Activated naive CD8-positive, alpha-beta T cell treated with anti-CD3 and anti-CD28 coated beads, Interleukin-2, amount 50 U/mL, for 16 hours (primary cell): ENCODE measurements around the gene STEAP1.
"Not testable (repeated sequence)": the region's sequence is repeated elsewhere in the genome, so short reads cannot be mapped to it uniquely, and the experiment has no call there.

ENCODE experiments used
- DNase-seq: peaks from one replicate; pipeline ENCODE4 v3.0.0-alpha.2; 2020; ENCODE audit warnings: low read depth, low spot score

The STEAP1 gene

DNA sequence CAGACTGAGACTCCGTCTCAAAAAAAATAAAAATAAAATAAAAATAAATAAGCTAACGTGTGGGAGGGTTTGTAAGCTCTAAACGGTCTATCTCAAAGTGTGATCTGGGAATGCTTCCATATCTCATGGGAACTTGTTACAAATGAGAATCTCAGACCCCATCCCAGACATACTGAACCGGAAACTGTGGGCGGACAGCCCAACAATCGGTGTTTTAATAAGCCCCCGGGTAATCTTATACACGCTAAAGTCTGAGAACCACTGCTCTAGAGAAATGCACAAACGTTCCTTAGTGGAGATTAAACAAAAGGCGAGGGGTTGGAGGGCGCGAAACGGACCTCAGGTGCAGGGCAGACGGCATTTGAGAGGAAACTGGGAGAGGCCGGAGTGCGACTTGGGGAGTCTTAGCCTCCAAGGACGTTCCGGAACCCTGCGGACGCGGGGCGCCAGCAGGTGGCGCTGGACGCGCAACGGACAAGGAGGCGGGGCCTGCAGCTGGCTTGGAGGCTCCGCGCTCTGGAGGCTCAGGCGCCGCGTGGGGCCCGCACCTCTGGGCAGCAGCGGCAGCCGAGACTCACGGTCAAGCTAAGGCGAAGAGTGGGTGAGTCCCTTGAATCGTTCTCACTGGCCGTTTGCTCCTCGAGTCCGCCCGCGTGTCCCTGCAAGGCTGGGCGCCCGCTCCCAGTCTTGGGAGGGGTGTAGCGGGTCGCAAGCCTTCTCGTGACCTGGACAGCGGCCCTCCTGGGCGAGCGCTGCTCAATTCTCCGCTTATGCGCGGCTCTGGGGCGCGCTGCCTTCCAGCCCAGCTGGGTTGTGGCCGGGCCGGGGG, at the start of gene STEAP1:
Gene STEAP1, plus strand, starts transcription at position 527 of the 829 bp plus-strand sequence. CDS start 5,320 bp downstream, outside the sequence.
- peak; percentile 66 for DNase-seq

DNA sequence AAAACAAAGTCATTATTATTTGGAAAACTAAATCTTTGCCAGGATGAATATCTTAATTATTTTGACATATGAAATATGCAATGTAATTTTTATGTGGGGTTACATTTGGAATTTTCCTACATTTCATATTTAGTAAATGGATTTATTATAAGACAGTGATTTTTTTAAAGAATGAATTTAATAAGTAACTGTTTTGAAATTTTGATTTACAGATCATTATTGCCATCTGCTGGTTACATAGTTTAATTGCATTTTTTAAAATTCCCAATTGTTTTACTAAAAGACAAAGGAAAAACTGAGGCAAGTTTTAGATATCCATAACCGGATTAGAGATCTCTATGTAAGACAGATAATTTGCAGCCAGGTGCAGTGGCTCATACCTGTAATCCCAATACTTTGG, 39.3 kb upstream of the STEAP1 start:
- DNase-seq, result not testable (repeated sequence)

DNA sequence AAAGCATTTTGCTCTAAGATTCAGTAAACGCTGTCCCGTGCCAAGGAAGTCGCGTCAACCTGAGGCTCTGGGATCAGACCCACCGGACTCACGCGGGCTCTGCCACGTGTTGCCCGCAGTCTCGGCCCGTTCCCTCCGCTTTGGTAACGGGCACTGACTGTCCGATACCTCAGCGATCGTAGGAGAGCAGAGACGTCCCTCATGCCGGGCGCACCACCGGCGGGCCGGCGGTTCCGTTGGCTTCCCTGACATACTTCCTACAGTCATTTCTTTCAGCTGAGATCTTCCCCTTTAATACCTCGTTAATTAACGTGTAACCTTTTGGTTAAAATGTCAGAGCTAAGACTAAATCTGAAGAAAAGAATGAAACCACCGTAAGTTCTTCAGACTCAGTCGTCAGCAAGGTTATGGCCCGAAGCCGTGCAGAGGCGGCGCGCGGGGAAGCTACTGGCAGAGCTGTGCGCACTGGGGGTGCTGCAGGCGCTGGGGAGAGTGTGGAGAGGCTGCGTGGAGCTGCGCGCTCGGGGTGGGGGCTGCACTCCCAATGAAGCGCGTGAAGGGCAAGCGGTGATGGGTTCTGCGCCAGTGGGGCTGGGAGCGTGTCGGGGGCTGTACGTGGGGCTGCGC, 35.6 kb upstream of the STEAP1 start:
- not testable (repeated sequence) for DNase-seq

DNA sequence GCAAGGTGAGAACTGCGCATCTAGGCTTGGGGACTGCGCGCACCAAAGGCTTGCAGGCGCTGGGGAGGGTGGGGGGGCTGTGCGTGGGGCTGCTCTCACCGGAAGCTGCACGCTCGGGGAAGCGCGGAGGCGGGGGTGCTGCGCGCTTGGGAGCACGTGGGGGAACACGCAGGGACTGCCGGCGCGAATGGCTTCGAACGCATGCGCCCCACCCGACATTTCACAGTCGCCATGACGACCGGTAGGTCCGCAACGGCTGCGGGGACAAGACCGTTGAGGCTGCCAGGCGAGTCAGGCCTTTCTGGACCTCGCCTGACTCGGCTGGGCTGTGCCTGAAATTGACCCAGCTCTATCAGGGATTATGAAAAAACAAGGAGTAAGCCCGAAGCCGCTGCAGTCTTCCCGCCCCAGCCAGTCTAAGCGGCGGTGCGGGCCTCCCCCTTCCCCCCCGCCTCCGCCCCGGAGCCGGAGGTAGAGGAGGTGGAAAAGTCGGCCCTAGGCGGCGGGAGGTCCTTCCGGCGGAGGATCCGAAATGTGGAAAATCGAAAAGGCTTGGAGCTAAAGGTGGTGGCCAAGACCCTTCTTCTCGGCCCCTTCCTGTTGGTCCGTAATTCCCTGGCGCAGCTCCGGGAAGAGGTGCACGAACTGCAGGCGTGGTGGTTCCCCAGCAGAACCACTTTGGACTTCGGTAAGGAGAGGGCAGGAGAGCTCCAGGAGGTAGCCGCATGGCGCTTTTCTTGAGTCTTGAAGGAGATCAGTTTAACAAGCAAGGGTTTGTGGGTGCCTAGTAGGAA, 34.9 kb upstream of the STEAP1 start:
- peak; percentile 27 for DNase-seq

DNA sequence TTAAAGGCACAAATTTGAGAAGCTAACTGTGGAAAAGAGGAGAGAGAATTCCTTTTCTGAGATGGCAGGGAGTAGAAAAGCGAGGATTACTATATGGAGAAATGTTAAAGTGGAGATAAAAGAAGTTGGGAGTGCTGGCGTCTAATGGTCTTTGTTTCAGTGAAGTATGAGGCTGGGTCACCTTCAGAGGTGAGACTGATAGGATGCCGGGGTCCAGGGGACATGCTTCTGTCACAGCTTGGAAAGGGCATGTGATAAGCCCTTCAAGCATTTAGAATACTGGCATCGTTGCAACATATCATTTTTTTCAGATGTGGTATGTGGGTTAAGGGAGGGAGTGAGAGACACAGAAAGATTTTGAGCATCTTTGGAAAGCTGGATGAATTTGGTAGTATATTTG, 34.1 kb upstream of the STEAP1 start:
- DNase-seq, result not testable (repeated sequence)

DNA sequence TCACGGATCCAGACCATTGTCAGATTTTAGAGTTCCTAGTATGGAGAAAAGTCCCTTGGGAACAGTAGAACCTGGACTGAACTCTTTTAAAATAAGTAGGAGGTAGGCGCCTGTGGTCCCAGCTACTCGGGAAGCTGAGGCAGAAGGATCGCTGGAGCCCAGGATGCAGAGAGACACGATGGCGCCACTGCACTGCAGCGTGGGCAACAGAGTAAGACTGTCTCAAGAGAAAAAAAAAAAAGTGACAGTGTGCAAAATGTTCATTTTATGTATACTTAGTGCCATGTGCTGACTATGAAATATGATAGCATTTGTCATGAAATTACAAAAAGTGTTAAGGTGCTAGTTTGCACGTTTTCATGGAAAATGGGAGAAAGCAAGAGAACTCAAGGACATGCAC, 22.5 kb upstream of the STEAP1 start:
- not testable (repeated sequence) for DNase-seq

DNA sequence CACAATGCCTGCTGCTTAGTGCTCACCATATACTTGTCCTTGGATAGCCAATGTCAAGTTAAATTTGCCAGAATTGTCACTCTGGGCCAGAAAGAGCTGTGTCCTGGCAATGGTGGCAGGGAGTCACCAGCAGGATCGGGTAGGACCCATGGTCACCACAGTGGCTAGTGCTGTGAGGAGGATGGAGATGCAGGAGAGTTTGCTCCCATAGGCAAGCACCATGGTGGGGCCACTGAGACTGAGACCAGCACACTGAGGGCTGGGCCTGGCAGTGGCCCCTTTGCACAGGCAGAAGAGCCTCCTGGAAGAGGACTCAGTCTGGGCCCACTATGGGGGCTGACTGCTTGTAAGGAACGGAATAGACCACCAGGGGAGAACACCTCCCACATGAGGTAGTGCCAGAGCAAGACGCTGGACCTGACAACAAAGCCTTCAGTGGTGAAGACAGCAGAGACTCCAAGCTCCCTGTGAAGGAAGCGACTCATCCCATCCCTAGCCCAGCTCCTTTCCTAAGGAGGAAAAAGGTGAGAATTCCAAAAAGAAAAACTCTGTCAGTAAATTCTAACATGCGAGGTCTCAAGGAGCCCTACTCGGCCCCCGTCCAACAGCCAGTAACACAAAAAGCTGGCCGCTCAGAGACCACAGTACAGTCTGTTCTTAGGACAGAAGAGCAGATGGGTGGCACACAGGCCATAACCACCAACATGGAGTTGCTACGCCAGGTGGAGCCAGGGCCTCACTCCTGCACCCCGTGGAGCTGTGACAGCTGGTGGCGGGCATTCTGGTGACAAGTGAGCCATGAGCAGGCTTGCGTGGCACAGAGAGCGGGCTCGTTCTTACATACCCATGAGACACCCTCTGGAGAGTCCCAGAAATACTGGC, 6.9 kb upstream of the STEAP1 start:
- DNase-seq, result not testable (repeated sequence)

DNA sequence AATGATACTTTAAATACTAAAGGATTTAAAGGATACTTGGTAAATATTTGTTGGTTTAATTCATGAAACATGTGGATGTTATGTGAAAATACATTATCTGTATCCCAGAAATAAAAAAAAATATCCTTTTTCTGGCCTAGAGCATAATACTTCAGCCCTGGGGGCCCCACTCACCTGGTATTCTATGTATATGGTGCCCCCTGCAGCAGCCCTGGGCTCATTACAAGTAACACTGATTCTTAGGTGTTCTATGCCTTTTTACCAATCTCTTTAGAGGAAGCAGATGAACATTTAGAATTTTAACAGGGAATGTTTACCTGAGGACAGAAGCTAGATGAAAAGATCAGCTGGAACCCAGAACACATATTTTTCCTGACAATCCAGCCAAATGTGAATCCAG, 4.8 kb upstream of the STEAP1 start:
- DNase-seq, result not testable (repeated sequence)

DNA sequence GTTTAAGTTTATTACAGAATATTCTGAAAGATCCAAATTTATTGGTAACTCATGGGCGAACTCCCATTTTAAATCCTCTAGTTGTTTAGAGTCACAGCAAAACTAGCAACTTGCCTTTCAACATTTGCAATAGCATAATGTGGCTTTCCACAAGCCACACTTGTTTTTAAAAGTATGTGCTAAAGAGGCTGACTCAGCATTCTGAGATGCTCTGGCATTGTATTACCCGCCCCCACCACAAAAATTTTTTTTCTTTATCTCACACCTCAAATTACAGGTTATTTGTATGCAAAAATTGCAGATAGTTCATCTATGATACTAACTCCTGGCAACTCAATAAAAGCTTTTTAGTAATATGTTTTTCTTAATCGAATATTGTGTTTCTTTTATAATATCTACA, 2.4 kb upstream of the STEAP1 start:
- DNase-seq, result not testable (repeated sequence)

DNA sequence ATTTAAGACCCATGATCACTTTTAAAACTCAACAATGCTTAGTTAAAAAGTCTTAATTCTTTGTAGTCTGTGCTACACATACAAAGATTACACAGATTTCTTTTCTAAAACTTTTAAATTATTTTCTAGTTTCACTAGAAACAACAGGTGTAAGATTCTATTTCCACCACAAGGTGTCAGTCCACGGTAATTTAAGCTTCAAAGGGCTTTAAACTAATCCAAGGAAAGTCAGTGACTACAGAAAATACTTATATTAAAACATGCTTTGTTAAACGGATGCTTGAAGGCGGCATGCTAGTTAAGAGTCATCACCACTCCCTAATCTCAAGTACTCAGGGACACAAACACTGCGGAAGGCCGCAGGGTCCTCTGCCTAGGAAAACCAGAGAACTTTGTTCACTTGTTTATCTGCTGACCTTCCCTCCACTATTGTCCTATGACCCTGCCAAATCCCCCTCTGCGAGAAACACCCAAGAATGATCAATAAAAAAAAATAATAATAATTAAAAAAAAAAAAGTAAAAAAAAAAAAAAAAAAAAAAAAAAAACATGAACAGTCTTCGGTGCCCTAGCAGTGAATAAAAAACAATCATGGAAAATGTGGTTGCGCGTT, 1.5 kb upstream of the STEAP1 start:
- DNase-seq, result not testable (repeated sequence)

DNA sequence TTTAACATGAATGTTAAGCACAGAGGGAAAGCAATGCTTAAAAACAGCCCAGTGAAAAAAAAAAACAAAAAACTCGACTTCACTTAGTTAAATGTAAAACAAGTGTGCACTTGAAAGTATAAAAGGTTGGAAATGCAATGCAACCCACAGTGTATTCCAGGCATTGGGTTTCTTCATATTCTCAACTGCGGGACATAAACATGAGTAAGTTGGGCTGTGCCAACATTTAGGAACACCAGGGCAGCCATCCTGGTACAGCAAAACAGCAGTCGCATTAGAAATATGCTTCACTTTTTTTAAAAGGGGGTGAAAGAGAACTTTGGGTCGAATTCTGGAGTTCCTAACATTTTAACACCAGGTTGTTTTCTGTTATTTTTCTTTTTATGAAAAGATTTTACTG, 937 bp downstream of the STEAP1 start:
- DNase-seq, result no peak

DNA sequence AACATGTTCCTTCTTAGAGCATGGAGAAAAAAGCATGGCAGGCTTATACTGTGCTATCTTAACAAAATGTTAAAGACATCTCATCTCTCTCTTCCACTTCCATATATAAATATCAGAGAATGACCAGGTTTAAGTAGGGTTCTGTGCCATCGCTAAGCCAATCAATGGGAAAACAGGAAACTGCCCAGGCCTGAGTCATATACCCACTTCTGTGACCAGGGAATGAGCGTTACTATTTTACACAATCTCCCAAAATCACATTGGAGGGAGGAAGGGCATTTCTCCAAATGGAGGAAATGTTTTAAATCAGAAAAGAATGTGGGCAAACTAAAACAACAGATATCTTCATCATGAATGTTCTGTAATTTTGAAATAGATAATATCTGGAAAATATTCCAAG, 3.1 kb downstream of the STEAP1 start:
- not testable (repeated sequence) for DNase-seq

DNA sequence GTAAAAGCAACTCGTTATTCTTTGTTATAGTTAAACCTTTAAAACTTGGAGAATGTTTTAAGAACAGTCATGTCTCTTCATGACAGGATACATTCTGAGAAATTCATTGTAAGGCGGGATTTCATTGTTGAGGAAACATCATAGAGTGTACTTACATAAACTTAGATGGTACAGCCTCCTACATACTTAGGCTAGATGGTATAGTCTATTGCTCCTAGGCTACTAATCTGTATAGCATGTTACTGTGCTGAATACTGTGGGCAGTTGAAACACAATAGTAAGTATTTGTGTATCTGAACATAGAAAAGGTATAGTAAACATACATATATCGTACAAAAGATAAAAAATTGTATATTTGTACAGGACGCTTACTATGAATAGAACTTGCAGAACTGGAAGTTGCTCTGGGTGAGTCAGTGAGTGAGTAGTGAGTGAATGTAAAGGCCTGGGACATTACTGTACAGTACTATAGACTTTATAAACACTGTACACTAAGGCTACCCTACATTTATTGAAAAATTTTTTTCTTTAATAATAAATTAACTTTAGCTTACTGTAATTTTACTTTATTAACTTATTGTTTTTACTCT, 3.6 kb downstream of the STEAP1 start:
- not testable (repeated sequence) for DNase-seq

DNA sequence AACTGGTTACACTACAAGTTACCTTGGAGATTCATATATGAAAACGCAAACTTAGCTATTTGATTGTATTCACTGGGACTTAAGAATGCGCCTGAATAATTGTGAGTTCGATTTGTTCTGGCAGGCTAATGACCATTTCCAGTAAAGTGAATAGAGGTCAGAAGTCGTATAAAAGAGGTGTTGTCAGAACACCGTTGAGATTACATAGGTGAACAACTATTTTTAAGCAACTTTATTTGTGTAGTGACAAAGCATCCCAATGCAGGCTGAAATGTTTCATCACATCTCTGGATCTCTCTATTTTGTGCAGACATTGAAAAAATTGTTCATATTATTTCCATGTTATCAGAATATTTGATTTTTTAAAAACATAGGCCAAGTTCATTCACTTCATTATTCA, 9.3 kb downstream of the STEAP1 start:
- no peak for DNase-seq

DNA sequence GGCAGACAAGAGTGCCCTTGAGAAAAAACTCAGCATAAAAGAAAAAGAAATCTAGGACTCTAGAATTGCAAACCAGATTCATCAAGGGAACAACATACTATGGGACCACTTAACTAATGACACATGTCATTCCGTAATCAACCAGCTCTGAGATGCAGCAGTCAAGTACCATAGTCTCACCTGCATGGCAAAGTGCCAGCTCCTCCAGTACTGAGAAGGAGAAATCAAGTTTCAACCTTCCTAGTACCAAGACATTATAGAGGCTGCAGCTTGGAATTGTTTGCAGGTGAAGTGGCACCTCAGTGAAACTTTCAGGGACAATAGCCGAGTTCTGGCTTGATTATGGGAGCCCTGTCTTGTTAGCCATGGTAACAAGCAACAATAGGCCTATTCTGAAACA, 11.5 kb downstream of the STEAP1 start:
- DNase-seq, result no peak

DNA sequence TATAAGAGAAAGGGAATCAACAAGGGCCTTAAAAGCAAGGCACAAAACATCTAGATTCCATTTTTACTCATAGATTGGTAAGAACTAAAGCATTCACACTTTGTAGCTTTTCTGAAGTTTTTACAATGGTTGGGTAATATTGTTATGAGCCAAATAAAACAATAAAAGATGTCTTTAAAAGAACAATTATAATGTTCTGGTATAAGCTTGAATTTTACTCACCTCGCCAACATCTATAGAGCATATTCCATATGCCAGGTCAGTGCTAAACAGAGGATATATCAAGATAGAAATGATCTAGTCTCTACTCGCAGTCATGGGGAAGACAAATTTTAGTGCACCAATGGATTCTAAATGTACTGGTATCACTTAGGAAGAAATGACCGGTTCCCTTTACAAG, 11.9 kb downstream of the STEAP1 start:
- DNase-seq, result no peak

DNA sequence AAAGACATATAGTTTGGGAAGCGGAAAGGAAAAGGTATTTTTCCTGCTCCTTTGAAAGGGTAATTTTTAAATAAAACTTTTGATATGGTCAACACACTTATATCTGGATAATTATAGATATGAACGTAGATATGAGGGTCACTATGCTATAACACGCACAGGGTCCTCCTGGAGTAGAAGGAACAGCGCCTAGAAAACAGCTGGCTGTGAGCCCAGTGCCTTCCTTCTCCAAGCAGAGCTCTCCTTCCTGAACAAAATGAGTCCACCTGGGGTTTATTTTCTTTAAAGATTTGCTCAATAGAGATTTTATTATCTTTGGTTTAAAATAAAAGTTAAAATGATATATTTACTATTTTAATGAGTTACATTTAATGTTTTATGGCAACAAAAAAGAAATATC, 13.1 kb downstream of the STEAP1 start:
- no peak for DNase-seq

DNA sequence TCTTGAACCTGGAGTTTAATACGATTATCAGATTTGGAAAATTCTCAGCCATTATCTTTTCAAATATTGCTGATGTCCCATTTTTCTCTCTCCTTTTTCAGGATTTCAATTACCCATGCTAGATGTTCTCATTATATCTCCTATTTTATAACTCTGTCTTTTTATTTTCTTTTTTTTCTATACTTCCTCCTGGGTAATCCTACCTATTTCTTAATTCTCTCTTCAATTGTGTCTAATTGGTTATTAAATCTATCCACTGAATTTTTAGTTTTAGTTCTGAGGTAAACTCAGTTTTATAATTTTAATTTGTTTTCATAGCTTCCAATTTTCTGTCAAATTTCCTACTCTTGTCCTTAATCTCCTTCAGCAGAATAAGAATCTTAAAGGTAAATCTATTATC, 15.6 kb downstream of the STEAP1 start:
- no peak for DNase-seq

DNA sequence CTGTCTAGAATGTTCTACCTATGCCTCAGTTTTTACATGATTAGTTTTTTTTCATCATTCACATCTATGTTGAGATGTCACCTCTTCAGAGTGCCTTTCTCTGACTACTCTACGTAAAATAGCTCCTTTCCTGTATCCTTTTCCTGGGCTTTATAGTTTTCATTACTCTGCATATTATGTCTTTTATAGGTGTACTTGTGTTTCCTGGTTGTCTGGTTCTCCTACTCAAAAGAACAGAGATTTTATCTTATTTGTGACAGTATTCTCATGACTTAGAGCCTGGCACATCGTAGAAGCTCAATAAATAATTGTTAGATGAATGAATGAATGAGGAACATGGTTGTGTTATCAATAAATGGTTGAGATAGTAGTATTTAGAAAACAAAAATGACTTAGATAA, 17.9 kb downstream of the STEAP1 start:
- DNase-seq, result no peak

DNA sequence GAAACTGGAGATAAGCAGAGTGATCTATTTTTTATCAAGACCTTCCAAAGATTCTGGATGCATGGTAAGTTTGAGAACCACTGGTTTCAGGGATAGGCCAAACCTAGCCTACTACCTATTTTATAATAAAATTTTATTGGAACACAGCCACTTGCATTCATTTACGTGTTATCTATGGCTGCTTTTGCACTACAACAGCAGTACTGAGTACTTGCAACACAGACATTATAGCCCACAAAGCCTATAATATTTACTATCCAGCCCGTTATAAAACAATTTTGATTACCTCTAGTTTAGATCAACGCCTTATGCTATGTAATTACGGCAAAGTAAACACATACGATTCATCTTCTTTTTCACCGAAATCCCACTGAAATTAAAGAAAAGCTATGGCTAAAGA, 18.4 kb downstream of the STEAP1 start:
- no peak for DNase-seq
